CD14-positive monocyte (primary cell): Measurements from ENCODE around the gene NOP53. TPM values are rescaled to one million over a fixed set of nuclear protein-coding genes. Genes with fewer than 3 reads are reported as not detected.
"Not testable (repeated sequence)": the region's sequence is repeated elsewhere in the genome, so short reads cannot be mapped to it uniquely, and the experiment has no call there.

ENCODE experiments used
- DNase-seq, 3 donors: peaks; one replicate each; pipeline ENCODE4 v3.0.0-alpha.2; 2011 to 2022
- H2AFZ ChIP-seq: 2 replicates; pipeline ENCODE4 v1.6.0; 2012; ENCODE audit warnings: mild to moderate bottlenecking, low read depth, low read length, inconsistent platforms; ENCODE audit not compliant: insufficient read depth, poor library complexity, severe bottlenecking
- H3K27ac ChIP-seq, 2 donors: 1 replicate in 1 of 2; 2 replicates in 1 of 2; pipeline ENCODE4 v1.5.1; 2012 to 2013; ENCODE audit warnings: low read length in 2 of 2, control low read depth in 1 of 2, inconsistent platforms in 1 of 2, low read depth in 1 of 2, mild to moderate bottlenecking in 1 of 2
- H3K27me3 ChIP-seq, 2 donors: one replicate each; pipeline versions ENCODE4 v1.6.0 to v1.6.1; 2011 to 2013; ENCODE audit warnings: low read length in 2 of 2; ENCODE audit not compliant: control insufficient read depth in 2 of 2, insufficient read depth in 2 of 2
- H3K36me3 ChIP-seq, 2 donors: replicated peaks in 1 of 2; 1 replicate in 1 of 2; 2 replicates in 1 of 2; pipeline versions ENCODE4 v1.5.1 to v1.6.1; 2012 to 2013; ENCODE audit warnings: low read length in 2 of 2, control low read depth in 1 of 2, inconsistent platforms in 1 of 2, mild to moderate bottlenecking in 1 of 2; ENCODE audit not compliant: insufficient read depth in 2 of 2, control insufficient read depth in 1 of 2
- H3K4me1 ChIP-seq, 2 donors: 1 replicate in 1 of 2; 2 replicates in 1 of 2; pipeline versions ENCODE4 v1.5.1 to v1.6.1; 2012 to 2013; ENCODE audit warnings: low read length in 2 of 2, control low read depth in 1 of 2, inconsistent platforms in 1 of 2, mild to moderate bottlenecking in 1 of 2, moderate library complexity in 1 of 2; ENCODE audit not compliant: insufficient read depth in 2 of 2, control insufficient read depth in 1 of 2
- H3K4me2 ChIP-seq: replicated peaks from 2 replicates; pipeline ENCODE3; 2012; ENCODE audit warnings: low read length, moderate library complexity, mild to moderate bottlenecking; ENCODE audit not compliant: poor library complexity, severe bottlenecking; ENCODE audit errors: extremely low read depth
- H3K4me3 ChIP-seq, 3 experiments: fragments of 200-600 bp in 1 of 3; sonication (generic) in 1 of 3; replicated peaks in 1 of 3; 1 replicate in 2 of 3; 2 replicates in 1 of 3; pipeline ENCODE4 v1.5.1; 2011 to 2013; ENCODE audit warnings: low read length in 3 of 3, mild to moderate bottlenecking in 3 of 3, control low read depth in 2 of 3, low read depth in 2 of 3, inconsistent platforms in 1 of 3, moderate library complexity in 1 of 3
- H3K79me2 ChIP-seq: 2 replicates; pipeline ENCODE4 v1.6.0; 2012; ENCODE audit warnings: mild to moderate bottlenecking, control low read depth, inconsistent platforms, low read length, moderate library complexity; ENCODE audit not compliant: insufficient read depth
- H3K9ac ChIP-seq: 2 replicates; pipeline ENCODE4 v1.6.0; 2017; ENCODE audit warnings: low read length, mild to moderate bottlenecking; ENCODE audit not compliant: insufficient read depth, poor library complexity, severe bottlenecking
- H3K9me3 ChIP-seq, 2 donors: replicated peaks in 1 of 2; 1 replicate in 1 of 2; 2 replicates in 1 of 2; pipeline versions ENCODE4 v1.5.1 to v1.6.1; 2012 to 2013; ENCODE audit warnings: low read length in 2 of 2, control low read depth in 1 of 2; ENCODE audit not compliant: control insufficient read depth in 1 of 2, insufficient read depth in 1 of 2
- H4K20me1 ChIP-seq: 2 replicates; pipeline ENCODE4 v1.6.0; 2012; ENCODE audit warnings: mild to moderate bottlenecking, low read length, control low read depth, moderate library complexity; ENCODE audit not compliant: insufficient read depth
- H3K27ac Mint-ChIP-seq, 7 donors: one replicate each; pipeline ENCODE4 v1.8.0; 2020; ENCODE audit warnings: mild to moderate bottlenecking in 7 of 7, mixed read lengths in 7 of 7, moderate library complexity in 6 of 7, inconsistent platforms in 2 of 7
- H3K27me3 Mint-ChIP-seq, 3 donors: one replicate each; pipeline ENCODE4 v1.8.0; 2021 to 2022; ENCODE audit warnings: low read depth in 3 of 3, mild to moderate bottlenecking in 3 of 3, mixed read lengths in 3 of 3, moderate library complexity in 3 of 3, inconsistent platforms in 1 of 3
- H3K36me3 Mint-ChIP-seq, 2 donors: one replicate each; pipeline ENCODE4 v1.8.0; 2020; ENCODE audit warnings: mixed read lengths in 2 of 2, inconsistent platforms in 1 of 2, mild to moderate bottlenecking in 1 of 2
- H3K4me1 Mint-ChIP-seq: one replicate; pipeline ENCODE4 v1.8.0; 2020; ENCODE audit warnings: mild to moderate bottlenecking, mixed read lengths
- H3K4me3 Mint-ChIP-seq, 2 donors: one replicate each; pipeline ENCODE4 v1.8.0; 2020; ENCODE audit warnings: mild to moderate bottlenecking in 2 of 2, mixed read lengths in 2 of 2, moderate library complexity in 1 of 2
- H3K9me3 Mint-ChIP-seq, 7 donors: one replicate each; pipeline ENCODE4 v1.8.0; 2020 to 2022; ENCODE audit warnings: mixed read lengths in 7 of 7, mild to moderate bottlenecking in 6 of 7, moderate library complexity in 6 of 7, inconsistent platforms in 2 of 7
- CTCF ChIP-seq: fragments of 200-600 bp; IDR thresholded peaks from one replicate; pipeline ENCODE4 v1.8.0; 2022; ENCODE audit warnings: antibody characterized with exemption, mild to moderate bottlenecking
- WGBS: methylation state at CpG from one replicate; pipeline ENCODE4 v1.1.5; 2013; ENCODE audit warnings: missing lambda C conversion rate; ENCODE audit not compliant: insufficient coverage; 5-methylcytosine and 5-hydroxymethylcytosine counted together
- intact Hi-C, 2 donors: fragments of 100-400 bp; cut with micrococcal nuclease; formaldehyde crosslinking; loops; one replicate each; pipeline versions ENCODE4 v1.15.0 to v1.15.1; 2023
- polyA plus RNA-seq, 3 donors: library from polyadenylated mRNA; depleted of rRNA in 1 of 3; unstranded in 2 of 3; stranded (reverse) in 1 of 3; fragments of 300-500 nt in 2 of 3; fragments of >200 nt in 1 of 3; fragmentation: Illumina TruSeq in 2 of 3; gene quantifications; 1 replicate in 2 of 3; 2 replicates in 1 of 3; pipeline ENCODE4 v1.2.3, GENCODE V29; 2012 to 2021

The NOP53 gene
- polyA plus RNA-seq, 3 donors = 47.5 to 193 (median 70.4) TPM

DNA sequence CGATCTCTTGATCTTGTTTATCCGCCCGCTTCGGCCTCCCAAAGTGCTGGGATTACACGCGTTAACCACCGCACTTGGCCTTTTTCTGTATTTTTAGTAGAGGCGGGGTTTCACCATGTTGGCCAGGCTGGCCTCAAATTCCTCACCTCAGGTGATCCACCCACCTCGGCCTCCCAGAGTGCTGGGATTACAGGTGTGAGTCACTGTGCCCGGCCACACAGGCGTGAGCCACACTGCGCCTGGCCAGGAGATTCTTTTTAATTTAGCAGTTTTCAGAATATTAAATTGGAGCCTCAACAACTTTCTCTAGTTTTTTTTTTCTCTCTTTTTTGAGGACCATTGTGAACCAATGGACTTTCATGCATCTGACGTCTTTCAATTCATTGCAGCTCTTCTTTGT lies 44.5 kb downstream of the NOP53 start:
- intact Hi-C loops = loop anchor here in 1 of 2 donors (5.0 kb wide), 1 partner anchor 78 kb away; the partner anchor contains the start of gene EHD2
- H3K4me3 Mint-ChIP-seq = not testable (repeated sequence)

DNA sequence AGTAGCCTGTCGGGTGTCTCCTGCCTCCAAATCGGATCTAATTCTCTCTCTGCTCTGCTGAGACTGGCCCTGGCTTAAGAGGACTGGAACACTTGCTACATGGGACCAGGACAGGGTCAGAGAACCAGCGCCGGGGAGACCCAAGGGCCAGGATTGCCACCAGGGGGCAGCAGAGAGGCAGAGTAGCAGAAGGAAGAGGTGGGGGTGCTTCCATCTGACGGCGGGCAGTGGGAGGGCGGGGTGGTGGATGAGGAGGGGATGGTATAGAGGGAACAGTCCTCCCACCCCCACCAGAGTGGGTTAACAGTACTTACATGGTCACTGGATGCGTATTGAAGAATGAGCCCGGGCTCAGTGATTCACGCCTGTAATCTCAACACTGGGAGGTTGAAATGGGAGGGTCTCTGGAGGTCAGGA lies 45.1 kb downstream of the NOP53 start:
- Mint-ChIP-seq H3K27ac (no peak overlapping the region), H3K36me3 (peaks cover 4 to 12% of the 10 kb centered on the region in 2 donors), H3K4me3 (no peak overlapping the region), H3K9me3 (peaks cover 0 to 9% (median 7%) of the 10 kb centered on the region in 7 donors), H3K4me1 (peaks cover 1% of the 10 kb centered on the region), H3K27me3 (peaks cover 4 to 11% (median 4%) of the 10 kb centered on the region in 3 donors)
- Histone ChIP-seq H3K4me3 (no peak overlapping the region), H3K27me3 (no peaks in the 10 kb centered on the region), H3K9ac (no peak overlapping the region), H3K9me3 (no peaks in the 10 kb centered on the region), H3K79me2 (no peaks in the 10 kb centered on the region), H3K4me2 (no peak overlapping the region), H3K36me3 (peaks cover 2 to 8% of the 10 kb centered on the region in 2 donors), H3K27ac (no peak overlapping the region), H3K4me1 (no peaks in the 10 kb centered on the region), H4K20me1 (no peaks in the 10 kb centered on the region), H2AFZ (no peak overlapping the region)
- peak; percentile 55 to 72 (median 59) for DNase-seq
- WGBS = 33% methylated on average over 3 of the region's 10 CpGs
- intact Hi-C loops = no loop called here
- peak; percentile 88 for TF ChIP-seq CTCF

More for the DNA sequence above, 44.5 kb downstream of the NOP53 start:
- H3K27ac Mint-ChIP-seq, H2AFZ ChIP-seq, H3K79me2 ChIP-seq, H3K4me2 ChIP-seq, H3K4me1 ChIP-seq, H3K27me3 ChIP-seq, H3K9me3 Mint-ChIP-seq, H3K4me1 Mint-ChIP-seq, H3K9ac ChIP-seq, H3K27ac ChIP-seq, H4K20me1 ChIP-seq, H3K4me3 ChIP-seq, DNase-seq, H3K9me3 ChIP-seq: not testable (repeated sequence)
- H3K36me3 ChIP-seq = peaks cover 4 to 12% of the 10 kb centered on the region in 2 donors
- WGBS = 96% methylated on average over 7 of the region's 13 CpGs
- Mint-ChIP-seq H3K36me3 (peaks cover 7 to 18% of the 10 kb centered on the region in 2 donors), H3K27me3 (peaks cover 3 to 11% (median 4%) of the 10 kb centered on the region in 3 donors)
